NB4 (cell line): ENCODE measurements around the gene YAP1.
"Not testable (repeated sequence)": the region's sequence is repeated elsewhere in the genome, so short reads cannot be mapped to it uniquely, and the experiment has no call there.

Experiments
- DNase-seq: peaks from one replicate; pipeline ENCODE4 v3.0.0; 2010; ENCODE audit warnings: low read depth
- H3K4me3 ChIP-seq: one replicate; pipeline ENCODE4 v1.5.1; 2011; ENCODE audit warnings: mild to moderate bottlenecking, low read depth, low read length, moderate library complexity
- MYC ChIP-seq: IDR thresholded peaks from 2 replicates; pipeline ENCODE4 v1.6.1; 2011; ENCODE audit warnings: low read depth, low read length
- POLR2A ChIP-seq: IDR thresholded peaks from 2 replicates; pipeline ENCODE4 v1.6.1; 2011; ENCODE audit warnings: mild to moderate bottlenecking; ENCODE audit not compliant: insufficient read length; ENCODE audit errors: extremely low read depth
- TF ChIP-seq, protein P1 (sequence below): IDR thresholded peaks from 2 replicates; pipeline ENCODE4 v1.6.1; 2011; ENCODE audit warnings: low read depth, low read length
- TF ChIP-seq, protein P2 (sequence below): IDR thresholded peaks from one replicate; pipeline ENCODE4 v1.5.1; 2012; ENCODE audit warnings: low read depth, low read length

The YAP1 gene

DNA sequence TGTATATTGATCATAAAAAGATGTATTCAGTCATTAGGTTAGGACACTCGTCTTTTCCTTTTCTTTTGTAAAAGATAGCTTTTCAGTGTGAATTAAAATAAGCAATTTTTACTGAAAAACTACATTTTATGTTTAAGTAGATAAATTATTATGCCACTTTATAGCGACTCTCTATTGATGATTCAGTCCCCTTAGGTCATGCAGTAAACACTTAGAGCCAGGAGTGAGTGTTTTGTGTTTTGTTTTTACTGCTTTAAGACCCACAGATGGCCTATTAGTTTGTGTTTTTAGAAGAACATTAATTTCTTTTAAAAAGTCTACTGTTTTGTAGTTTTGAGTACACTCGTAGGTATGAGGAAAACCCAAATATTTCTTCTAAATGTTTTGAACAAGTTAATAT lies 86.6 kb downstream of the YAP1 start:
- TF ChIP-seq MYC: no peak
- TF ChIP-seq, protein P1, sequence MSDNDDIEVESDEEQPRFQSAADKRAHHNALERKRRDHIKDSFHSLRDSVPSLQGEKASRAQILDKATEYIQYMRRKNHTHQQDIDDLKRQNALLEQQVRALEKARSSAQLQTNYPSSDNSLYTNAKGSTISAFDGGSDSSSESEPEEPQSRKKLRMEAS: no peak
- TF ChIP-seq, protein P2, sequence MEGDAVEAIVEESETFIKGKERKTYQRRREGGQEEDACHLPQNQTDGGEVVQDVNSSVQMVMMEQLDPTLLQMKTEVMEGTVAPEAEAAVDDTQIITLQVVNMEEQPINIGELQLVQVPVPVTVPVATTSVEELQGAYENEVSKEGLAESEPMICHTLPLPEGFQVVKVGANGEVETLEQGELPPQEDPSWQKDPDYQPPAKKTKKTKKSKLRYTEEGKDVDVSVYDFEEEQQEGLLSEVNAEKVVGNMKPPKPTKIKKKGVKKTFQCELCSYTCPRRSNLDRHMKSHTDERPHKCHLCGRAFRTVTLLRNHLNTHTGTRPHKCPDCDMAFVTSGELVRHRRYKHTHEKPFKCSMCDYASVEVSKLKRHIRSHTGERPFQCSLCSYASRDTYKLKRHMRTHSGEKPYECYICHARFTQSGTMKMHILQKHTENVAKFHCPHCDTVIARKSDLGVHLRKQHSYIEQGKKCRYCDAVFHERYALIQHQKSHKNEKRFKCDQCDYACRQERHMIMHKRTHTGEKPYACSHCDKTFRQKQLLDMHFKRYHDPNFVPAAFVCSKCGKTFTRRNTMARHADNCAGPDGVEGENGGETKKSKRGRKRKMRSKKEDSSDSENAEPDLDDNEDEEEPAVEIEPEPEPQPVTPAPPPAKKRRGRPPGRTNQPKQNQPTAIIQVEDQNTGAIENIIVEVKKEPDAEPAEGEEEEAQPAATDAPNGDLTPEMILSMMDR: no peak
- no peak for DNase-seq
- no peak overlapping the region for H3K4me3 ChIP-seq

DNA sequence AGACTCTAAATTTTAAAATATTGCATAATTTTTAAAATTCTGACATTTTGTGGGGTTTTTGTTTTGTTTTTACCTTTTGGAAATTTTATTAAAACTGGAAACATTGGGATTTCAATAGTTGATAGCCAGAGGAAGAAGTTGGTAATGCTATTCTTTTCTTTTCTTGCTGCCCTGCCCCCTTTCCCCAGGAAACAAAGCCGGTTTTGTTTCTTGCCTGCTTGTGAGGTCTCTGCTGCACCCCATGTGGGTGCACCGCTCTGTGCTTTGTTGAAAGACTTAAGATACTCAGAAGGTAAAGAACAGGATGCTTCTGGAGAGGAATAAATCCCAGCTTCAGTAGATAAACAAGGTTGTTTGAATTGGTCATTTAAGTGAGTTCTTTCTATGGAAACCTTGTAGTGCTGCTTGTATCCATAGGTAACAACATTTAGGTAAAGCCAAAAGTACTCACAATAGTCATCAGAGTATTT lies 87.5 kb downstream of the YAP1 start:
- no peak overlapping the region for H3K4me3 ChIP-seq
- TF ChIP-seq POLR2A: no peak
- TF ChIP-seq, protein P1: no peak
- no peak for TF ChIP-seq MYC
- TF ChIP-seq, protein P2: no peak
- DNase-seq: no peak

DNA sequence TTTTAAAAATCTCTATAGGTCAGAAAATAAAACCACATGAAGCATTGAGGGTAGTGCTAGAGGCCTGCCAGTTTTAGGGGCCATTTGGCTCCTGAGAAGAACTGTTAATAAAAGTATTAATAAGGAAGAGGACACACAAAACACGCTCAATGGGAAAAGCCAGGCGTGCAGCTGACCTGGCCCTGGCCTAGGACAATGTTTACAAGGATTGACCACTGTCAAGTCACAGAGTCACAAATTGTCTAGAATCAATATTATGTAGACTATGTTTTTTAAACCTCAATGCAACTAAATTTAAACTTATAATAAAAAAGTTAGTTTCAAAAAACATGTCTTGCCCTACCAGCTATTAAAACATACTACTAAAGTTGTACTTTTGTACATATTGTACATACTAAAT lies 89.4 kb downstream of the YAP1 start:
- TF ChIP-seq POLR2A: no peak
- TF ChIP-seq MYC: no peak
- TF ChIP-seq, protein P2: no peak
- TF ChIP-seq, protein P1: no peak
- H3K4me3 ChIP-seq: no peak overlapping the region
- DNase-seq: no peak

DNA sequence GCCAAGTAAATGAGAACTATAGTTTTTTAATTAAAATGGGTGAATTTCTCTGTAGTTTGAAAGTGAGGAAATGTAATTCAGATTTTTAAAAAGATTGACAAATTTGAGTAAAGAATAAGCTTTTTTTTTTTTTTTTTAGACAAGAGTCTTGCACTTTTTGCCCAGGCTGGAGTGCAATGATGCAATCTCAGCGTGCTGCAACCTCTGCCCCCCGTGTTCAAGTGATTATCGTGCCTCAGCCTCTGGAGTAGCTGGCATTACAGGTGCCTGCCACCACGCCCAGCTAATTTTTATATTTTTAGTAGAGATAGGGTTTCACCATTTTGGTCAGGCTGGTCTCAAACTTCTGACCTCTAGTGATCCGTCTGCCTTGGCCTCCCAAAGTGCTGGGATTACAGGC lies 90.1 kb downstream of the YAP1 start:
- not testable (repeated sequence) for DNase-seq, H3K4me3 ChIP-seq

DNA sequence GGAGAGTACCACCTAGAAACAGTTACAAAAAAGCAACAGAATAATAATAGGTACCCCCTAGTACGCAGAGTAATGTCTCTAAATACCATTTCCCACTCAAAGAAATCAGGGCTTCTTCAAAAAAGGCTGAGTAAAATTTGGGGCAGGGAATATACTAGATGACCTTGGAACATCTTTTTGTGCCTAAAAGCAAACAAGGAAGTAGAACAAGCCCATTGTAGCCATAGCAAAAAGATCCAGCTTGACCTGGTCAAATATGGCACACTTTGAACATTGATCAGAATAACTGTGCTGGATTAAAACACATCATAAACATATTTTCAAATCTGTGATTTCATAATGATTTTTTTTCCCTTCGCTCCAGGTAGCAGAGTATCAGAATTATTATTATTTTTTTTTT lies 91.5 kb downstream of the YAP1 start:
- TF ChIP-seq, protein P2: no peak
- TF ChIP-seq POLR2A (no peak), MYC (no peak)
- TF ChIP-seq, protein P1: no peak
- no peak overlapping the region for H3K4me3 ChIP-seq
- no peak for DNase-seq

DNA sequence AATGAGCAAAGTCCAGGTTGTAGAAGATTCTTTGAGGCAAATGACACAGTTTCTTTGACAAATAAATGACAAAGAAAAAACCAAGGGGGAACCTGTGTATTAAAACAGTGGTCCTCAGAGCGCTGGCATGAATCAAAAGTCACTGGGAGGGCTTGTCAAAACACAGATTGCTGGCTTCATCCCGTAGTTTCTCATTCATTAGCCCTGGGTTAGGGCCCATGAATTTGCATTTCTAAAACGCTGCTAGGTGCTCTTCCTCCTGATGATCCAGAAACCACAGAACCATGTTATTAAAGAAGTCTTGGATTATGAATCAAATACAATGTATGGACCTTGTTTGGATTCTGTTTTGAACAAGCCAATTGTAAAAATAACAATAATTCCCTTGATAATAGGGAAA lies 92.7 kb downstream of the YAP1 start:
- no peak for TF ChIP-seq POLR2A
- TF ChIP-seq, protein P2: no peak
- no peak for DNase-seq
- no peak overlapping the region for H3K4me3 ChIP-seq
